Nephron progenitor cell (in vitro differentiated cells): Measurements from ENCODE around the gene DNMBP.

Experiments
- DNase-seq: peaks from one replicate; pipeline ENCODE4 v3.0.0; 2021
- H3K27ac Mint-ChIP-seq: 2 replicates; pipeline ENCODE4 v1.8.0; 2021; ENCODE audit warnings: mild to moderate bottlenecking, moderate library complexity, mixed read lengths
- H3K27me3 Mint-ChIP-seq: 2 replicates; pipeline ENCODE4 v1.8.0; 2021; ENCODE audit warnings: mild to moderate bottlenecking, low read depth, mixed read lengths; ENCODE audit not compliant: poor library complexity
- H3K36me3 Mint-ChIP-seq: 2 replicates; pipeline ENCODE4 v1.8.0; 2021; ENCODE audit warnings: low read depth, mixed read lengths
- H3K4me1 Mint-ChIP-seq: 2 replicates; pipeline ENCODE4 v1.8.0; 2021; ENCODE audit warnings: mixed read lengths
- H3K4me3 Mint-ChIP-seq: 2 replicates; pipeline ENCODE4 v1.8.0; 2021; ENCODE audit warnings: mild to moderate bottlenecking, moderate library complexity, mixed read lengths
- H3K9me3 Mint-ChIP-seq: 2 replicates; pipeline ENCODE4 v1.8.0; 2021; ENCODE audit warnings: mild to moderate bottlenecking, moderate library complexity, mixed read lengths
- CTCF ChIP-seq: fragments of 200-600 bp; sonication (generic); IDR thresholded peaks from 2 replicates; pipeline ENCODE4 v1.5.0; 2021; ENCODE audit warnings: antibody characterized with exemption

The DNMBP gene

GRCh38 chr10:99976886-99977665 is 32.7 kb downstream of the DNMBP start:
- no peak for DNase-seq
- no peak overlapping the region for H3K27ac Mint-ChIP-seq
- H3K4me1 Mint-ChIP-seq = peaks cover 24% of the 10 kb centered on the region

GRCh38 chr10:99975942-99976809 is 33.6 kb downstream of the DNMBP start:
- peaks cover 17% of the 10 kb centered on the region for H3K4me1 Mint-ChIP-seq
- peaks cover 7% of the 10 kb centered on the region for H3K36me3 Mint-ChIP-seq
- peaks cover 2% of the 10 kb centered on the region for H3K27me3 Mint-ChIP-seq
- TF ChIP-seq CTCF = no peak
- H3K9me3 Mint-ChIP-seq = no peaks in the 10 kb centered on the region
- DNase-seq = no peak
- no peak overlapping the region for H3K4me3 Mint-ChIP-seq
- no peak overlapping the region for H3K27ac Mint-ChIP-seq

More at GRCh38 chr10:99976886-99977665, 32.7 kb downstream of the DNMBP start:
- H3K9me3 Mint-ChIP-seq = no peaks in the 10 kb centered on the region
- no peak overlapping the region for H3K4me3 Mint-ChIP-seq
- TF ChIP-seq CTCF = no peak
- H3K27me3 Mint-ChIP-seq = peaks cover 2% of the 10 kb centered on the region
- H3K36me3 Mint-ChIP-seq = peaks cover under 1% of the 10 kb centered on the region

- Mint-ChIP-seq H3K9me3 (no peaks in the 10 kb centered on the region), H3K27ac (no peak overlapping the region), H3K27me3 (peaks cover 2% of the 10 kb centered on the region), H3K4me3 (no peak overlapping the region), H3K36me3 (peaks cover 15% of the 10 kb centered on the region), H3K4me1 (peaks cover 17% of the 10 kb centered on the region)
- TF ChIP-seq CTCF = no peak
- DNase-seq = no peak
Observed at GRCh38 chr10:99975106-99975829, 34.5 kb downstream of the DNMBP start.

- Mint-ChIP-seq H3K27me3 (peaks cover 2% of the 10 kb centered on the region), H3K9me3 (no peaks in the 10 kb centered on the region), H3K27ac (no peak overlapping the region), H3K4me1 (peaks cover 4% of the 10 kb centered on the region), H3K36me3 (peaks cover 28% of the 10 kb centered on the region), H3K4me3 (no peak overlapping the region)
- TF ChIP-seq CTCF = no peak
- DNase-seq = no peak
Observed at GRCh38 chr10:99973190-99973589, 36.6 kb downstream of the DNMBP start.

- Mint-ChIP-seq H3K27me3 (no peaks in the 10 kb centered on the region), H3K9me3 (no peaks in the 10 kb centered on the region), H3K27ac (no peak overlapping the region), H3K4me3 (no peak overlapping the region), H3K36me3 (peaks cover 28% of the 10 kb centered on the region), H3K4me1 (peaks cover 5% of the 10 kb centered on the region)
- TF ChIP-seq CTCF = no peak
- no peak for DNase-seq
Observed at GRCh38 chr10:99967961-99968360, 41.8 kb downstream of the DNMBP start.
